DOHH2 (cell line): ENCODE measurements around the gene LRRC75A.

Experiments
- H3F3A ChIP-seq: fragments of 200-600 bp; sonication (generic), shearing (Covaris generic); 2 replicates; pipeline ENCODE4 v1.6.0; 2016; ENCODE audit warnings: antibody characterized with exemption, mild to moderate bottlenecking; ENCODE audit not compliant: control insufficient read depth, insufficient read depth
- H3K27ac ChIP-seq: fragments of 200-600 bp; sonication (generic); 2 replicates; pipeline ENCODE4 v1.5.1; 2014; ENCODE audit warnings: low read depth, mild to moderate bottlenecking, low read length, moderate library complexity
- H3K27me3 ChIP-seq: fragments of 200-600 bp; sonication (generic); 2 replicates; pipeline ENCODE4 v1.6.1; 2014; ENCODE audit warnings: mild to moderate bottlenecking, low read length, mixed read lengths; ENCODE audit not compliant: control insufficient read depth
- H3K36me3 ChIP-seq: fragments of 200-600 bp; sonication (generic); 2 replicates; pipeline ENCODE4 v1.6.1; 2014; ENCODE audit warnings: mild to moderate bottlenecking, low read length, moderate library complexity, mixed read lengths; ENCODE audit not compliant: control insufficient read depth
- H3K4me1 ChIP-seq: fragments of 200-600 bp; sonication (generic); 2 replicates; pipeline ENCODE4 v1.6.1; 2014; ENCODE audit warnings: mild to moderate bottlenecking, low read length, mixed read lengths; ENCODE audit not compliant: control insufficient read depth
- H3K4me2 ChIP-seq: fragments of 200-600 bp; sonication (generic); 2 replicates; pipeline ENCODE4 v1.6.0; 2014; ENCODE audit warnings: mild to moderate bottlenecking, low read length, moderate library complexity
- H3K4me3 ChIP-seq: fragments of 200-600 bp; sonication (generic); 2 replicates; pipeline ENCODE4 v1.5.1; 2014; ENCODE audit warnings: mild to moderate bottlenecking, low read length, mixed read lengths
- H3K79me2 ChIP-seq: fragments of 200-600 bp; sonication (generic); 2 replicates; pipeline ENCODE4 v1.6.1; 2014; ENCODE audit warnings: mild to moderate bottlenecking, low read length, mixed read lengths; ENCODE audit not compliant: control insufficient read depth
- H3K9me2 ChIP-seq: fragments of 200-600 bp; sonication (generic); replicated peaks from 2 replicates; pipeline ENCODE4 v1.6.1; 2014; ENCODE audit warnings: mild to moderate bottlenecking, low read length, mixed read lengths; ENCODE audit not compliant: control insufficient read depth
- H3K9me3 ChIP-seq: fragments of 200-600 bp; sonication (generic); 2 replicates; pipeline ENCODE4 v1.6.1; 2014; ENCODE audit warnings: antibody characterized with exemption, low read length, mixed read lengths; ENCODE audit not compliant: control insufficient read depth, insufficient read depth
- H4K20me1 ChIP-seq: fragments of 200-600 bp; sonication (generic); 2 replicates; pipeline ENCODE4 v1.6.0; 2014; ENCODE audit warnings: low read depth, mild to moderate bottlenecking, antibody characterized with exemption, low read length, moderate library complexity; ENCODE audit not compliant: control insufficient read depth, insufficient read depth
- EZH2phosphoT487 ChIP-seq: fragments of 200-600 bp; sonication (generic); IDR thresholded peaks from 2 replicates; pipeline ENCODE4 v1.6.1; 2017; ENCODE audit warnings: borderline replicate concordance, mild to moderate bottlenecking, antibody characterized with exemption, low read length, moderate library complexity, mixed read lengths
- TF ChIP-seq, protein P1 (sequence below): fragments of 200-600 bp; sonication (generic); IDR thresholded peaks from one replicate; pipeline ENCODE4 v1.5.1; 2014; ENCODE audit warnings: antibody characterized with exemption, mild to moderate bottlenecking, low read depth, low read length; ENCODE audit not compliant: poor library complexity, severe bottlenecking

LRRC75A gene

DNA sequence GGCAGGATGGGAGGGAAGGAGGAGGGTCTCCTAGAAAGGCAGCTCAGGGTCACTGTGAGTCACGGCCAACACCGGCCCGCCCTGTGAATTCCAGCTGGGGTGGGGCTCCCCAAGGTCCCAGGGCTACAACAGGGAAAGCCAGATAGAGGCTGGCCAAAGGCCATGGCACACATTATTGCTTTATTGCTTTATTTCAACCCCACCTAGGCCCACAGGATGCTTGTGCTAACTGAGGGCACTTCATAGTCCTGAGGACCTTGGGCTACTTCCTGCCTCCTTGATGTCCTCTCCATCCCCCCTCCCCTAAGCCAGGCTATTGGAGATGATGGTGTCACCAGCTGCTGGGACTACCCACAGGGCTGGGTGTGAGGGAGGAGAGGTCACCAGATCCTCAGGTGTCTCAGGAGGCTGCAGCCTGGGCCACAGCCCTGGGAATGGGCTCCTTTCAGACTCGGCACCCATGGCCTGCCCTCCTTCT is 26.1 kb downstream of the LRRC75A start:
- Histone ChIP-seq H3K9me3 (no peaks in the 10 kb centered on the region), H3K79me2 (no peaks in the 10 kb centered on the region), H3K9me2 (no peaks in the 10 kb centered on the region), H4K20me1 (no peaks in the 10 kb centered on the region), H3K27me3 (peaks cover 7% of the 10 kb centered on the region; the same call in 1 of the 2 replicates), H3K27ac (no peak overlapping the region), H3K4me1 (no peaks in the 10 kb centered on the region), H3K4me2 (no peak overlapping the region), H3K4me3 (no peak overlapping the region), H3K36me3 (no peaks in the 10 kb centered on the region), H3F3A (no peaks in the 10 kb centered on the region)
- no peak for TF ChIP-seq EZH2phosphoT487
- TF ChIP-seq, protein P1, sequence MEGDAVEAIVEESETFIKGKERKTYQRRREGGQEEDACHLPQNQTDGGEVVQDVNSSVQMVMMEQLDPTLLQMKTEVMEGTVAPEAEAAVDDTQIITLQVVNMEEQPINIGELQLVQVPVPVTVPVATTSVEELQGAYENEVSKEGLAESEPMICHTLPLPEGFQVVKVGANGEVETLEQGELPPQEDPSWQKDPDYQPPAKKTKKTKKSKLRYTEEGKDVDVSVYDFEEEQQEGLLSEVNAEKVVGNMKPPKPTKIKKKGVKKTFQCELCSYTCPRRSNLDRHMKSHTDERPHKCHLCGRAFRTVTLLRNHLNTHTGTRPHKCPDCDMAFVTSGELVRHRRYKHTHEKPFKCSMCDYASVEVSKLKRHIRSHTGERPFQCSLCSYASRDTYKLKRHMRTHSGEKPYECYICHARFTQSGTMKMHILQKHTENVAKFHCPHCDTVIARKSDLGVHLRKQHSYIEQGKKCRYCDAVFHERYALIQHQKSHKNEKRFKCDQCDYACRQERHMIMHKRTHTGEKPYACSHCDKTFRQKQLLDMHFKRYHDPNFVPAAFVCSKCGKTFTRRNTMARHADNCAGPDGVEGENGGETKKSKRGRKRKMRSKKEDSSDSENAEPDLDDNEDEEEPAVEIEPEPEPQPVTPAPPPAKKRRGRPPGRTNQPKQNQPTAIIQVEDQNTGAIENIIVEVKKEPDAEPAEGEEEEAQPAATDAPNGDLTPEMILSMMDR, result no peak

DNA sequence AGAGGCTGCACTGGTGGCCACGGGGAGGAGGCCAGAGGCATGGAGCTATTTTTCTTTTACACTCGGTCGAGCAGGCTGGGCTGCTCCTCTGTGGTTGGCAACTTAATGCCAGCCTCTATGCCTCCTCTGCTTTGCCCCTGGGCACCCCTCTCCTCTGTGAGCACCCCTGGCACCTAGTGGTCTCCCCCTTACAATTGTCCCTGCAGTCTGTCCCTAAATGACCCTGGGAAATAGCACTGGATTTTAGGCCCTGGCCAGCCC is 27.0 kb downstream of the LRRC75A start:
- TF ChIP-seq, protein P1, result no peak
- no peak for TF ChIP-seq EZH2phosphoT487
- Histone ChIP-seq H3F3A (no peaks in the 10 kb centered on the region), H3K36me3 (no peaks in the 10 kb centered on the region), H3K4me3 (no peak overlapping the region), H3K4me1 (no peaks in the 10 kb centered on the region), H3K9me3 (no peaks in the 10 kb centered on the region), H3K27me3 (peaks cover 7% of the 10 kb centered on the region; the same call in 1 of the 2 replicates), H4K20me1 (no peaks in the 10 kb centered on the region), H3K9me2 (no peaks in the 10 kb centered on the region), H3K4me2 (no peak overlapping the region), H3K27ac (no peak overlapping the region), H3K79me2 (no peaks in the 10 kb centered on the region)

DNA sequence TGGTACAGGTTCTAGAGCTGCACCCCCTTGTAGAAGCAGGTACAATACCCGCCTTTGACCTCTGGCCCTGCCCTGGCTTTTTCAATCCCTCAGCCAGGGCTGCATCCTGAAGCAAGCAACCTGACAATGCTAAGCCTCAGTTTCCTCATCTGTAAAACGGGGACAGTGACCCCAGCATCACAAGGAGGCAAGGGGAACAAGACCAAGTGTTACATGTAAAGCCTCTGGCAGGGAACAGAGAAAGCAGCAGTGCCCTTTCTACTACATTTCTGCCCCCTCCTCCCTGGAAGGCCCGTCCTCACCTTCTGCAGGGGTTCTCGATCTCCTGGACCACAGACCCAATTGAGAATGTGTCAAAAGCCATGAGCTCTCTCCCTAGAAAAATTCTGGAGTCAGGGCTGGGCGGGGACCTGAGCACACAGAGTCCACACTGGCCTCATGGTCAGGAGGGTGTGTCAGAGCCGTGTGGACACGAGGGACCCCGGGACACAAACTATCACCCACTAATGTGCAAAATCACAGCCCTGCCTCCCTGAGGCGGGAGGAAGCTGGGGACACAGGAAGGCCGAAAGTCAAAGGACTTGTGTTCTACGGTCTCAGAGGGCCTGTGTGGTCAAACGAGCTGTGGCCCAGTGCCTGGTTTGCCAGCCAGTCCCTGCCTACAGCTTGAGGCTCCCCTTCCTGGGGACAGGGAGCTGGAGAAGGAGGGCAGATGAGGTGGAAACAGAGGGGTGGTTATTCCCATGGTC is 27.5 kb downstream of the LRRC75A start:
- H3K36me3 ChIP-seq, result no peaks in the 10 kb centered on the region
- H3K27me3 ChIP-seq, result peaks cover 3% of the 10 kb centered on the region; the same call in 1 of the 2 replicates
- H3K9me3 ChIP-seq, result no peaks in the 10 kb centered on the region
- no peaks in the 10 kb centered on the region for H3K79me2 ChIP-seq
- H3F3A ChIP-seq, result no peaks in the 10 kb centered on the region
- no peak overlapping the region for H3K27ac ChIP-seq
- TF ChIP-seq EZH2phosphoT487, result no peak
- TF ChIP-seq, protein P1, result no peak
- no peak overlapping the region for H3K4me3 ChIP-seq
- no peaks in the 10 kb centered on the region for H3K9me2 ChIP-seq
- H3K4me2 ChIP-seq, result no peak overlapping the region
- H4K20me1 ChIP-seq, result no peaks in the 10 kb centered on the region
- H3K4me1 ChIP-seq, result no peaks in the 10 kb centered on the region
